ENCODE measurements around the gene ANKRD13B. TPM values are rescaled to one million over a fixed set of nuclear protein-coding genes. Genes with fewer than 3 reads are reported as not detected.

ANKRD13B gene
- total RNA-seq, 1 experiment from 2014 or later: 17.9 TPM

DNA sequence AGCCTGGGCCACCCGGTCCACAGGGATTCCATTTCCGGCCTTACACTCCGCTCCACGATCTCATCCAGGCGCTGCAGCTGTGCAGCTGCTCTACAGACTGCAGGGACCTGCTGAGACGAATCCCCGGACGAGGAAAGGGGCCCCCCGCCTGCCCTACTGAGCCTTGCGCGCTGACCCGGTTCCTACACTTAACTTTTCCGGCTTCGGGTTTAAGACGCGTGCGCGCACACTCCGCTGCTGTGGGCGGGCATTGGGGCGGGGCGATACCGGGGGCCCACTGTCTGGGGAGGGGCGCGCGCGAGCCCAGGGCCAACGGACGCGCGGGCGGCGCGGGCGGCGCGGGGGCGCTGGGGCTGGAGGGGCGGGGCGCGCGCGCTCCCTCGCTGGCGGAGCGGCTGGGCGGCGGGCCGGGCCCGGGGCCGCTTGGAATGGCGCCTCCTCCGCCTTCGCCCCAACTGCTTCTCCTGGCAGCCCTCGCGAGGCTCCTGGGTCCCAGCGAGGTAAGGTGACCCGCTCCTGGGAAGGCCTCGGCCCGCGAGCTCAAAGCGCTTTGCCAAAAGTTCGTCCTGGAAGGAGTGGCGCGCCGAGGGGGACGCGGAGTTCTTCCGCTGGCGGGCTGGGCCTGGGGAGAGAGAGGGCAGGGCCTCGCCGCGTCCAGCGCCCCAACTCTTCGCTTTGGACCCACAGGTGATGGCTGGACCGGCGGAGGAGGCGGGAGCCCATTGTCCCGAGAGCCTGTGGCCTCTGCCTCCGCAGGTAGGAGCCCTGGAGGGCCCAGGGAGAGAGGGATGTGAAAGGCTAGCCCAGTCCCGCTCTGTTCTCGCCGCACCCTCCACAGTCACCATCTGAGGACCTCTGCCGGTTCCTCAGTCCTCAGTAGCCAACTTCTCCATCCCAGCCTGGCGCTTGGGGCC lies 24.3 kb upstream of the ANKRD13B start, which contains the start of gene TP53I13:
TP53I13 (plus strand) TSS at position 371 of the 914 bp plus-strand sequence; CDS start at position 429, 58 bp downstream.
- DNase-seq (ENCODE audit: low read depth): peak; percentile 61

DNA sequence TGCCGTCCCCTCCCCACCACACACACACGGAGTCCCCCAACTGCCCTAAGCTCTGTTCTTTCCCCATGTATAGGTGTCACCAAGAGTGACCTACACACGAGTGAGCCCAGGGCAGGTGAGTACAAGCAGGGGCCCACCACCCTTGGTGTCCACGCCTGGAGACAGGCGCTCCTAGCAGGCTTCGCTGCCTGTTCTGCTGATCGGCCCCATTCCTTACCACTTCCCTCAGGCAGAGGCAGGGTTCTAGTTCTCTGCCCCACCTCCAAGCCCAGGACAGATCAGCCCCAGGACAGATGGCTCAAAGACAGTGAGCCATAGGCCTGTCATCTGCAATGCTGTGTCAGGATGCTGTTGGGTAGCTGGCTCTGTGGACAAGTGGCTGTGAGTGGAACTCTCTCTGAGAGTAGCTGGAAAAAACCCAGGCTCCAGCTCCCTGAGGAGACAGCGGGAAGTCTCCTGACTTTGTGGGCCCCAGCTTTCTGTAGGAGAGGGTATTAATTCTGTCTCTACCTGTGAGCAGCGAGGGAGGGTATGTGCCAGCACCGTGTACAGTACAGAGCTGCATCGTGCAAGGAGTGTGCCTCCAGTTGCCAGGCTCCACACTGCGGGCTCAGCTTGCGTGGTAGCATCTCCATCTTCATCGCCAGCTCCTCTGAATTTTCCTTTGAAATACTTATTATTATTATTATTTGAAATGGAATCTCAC lies 23.5 kb upstream of the ANKRD13B start:
- DNase-seq (ENCODE audit: low read depth): no peak

DNA sequence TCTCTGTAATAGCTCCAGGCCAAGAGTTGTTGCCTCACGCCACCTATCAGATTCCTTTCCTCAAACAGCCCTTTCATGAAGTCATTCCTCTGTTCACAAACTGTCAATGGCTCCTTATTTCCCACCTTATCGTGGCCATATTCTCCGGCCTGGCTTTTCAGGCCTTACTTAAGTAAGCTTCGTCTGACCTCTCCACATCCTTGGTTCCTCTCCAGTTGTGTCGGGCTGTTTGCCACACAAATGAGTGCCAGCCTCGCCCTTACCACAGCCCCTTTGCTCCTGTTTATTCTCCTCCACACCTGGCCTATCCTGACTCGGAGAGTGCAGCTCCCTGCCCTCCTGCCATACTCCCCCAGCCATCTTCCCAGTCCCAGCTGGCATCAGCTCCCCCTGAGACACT lies 22.4 kb upstream of the ANKRD13B start:
- no peak for DNase-seq (ENCODE audit: low read depth)

DNA sequence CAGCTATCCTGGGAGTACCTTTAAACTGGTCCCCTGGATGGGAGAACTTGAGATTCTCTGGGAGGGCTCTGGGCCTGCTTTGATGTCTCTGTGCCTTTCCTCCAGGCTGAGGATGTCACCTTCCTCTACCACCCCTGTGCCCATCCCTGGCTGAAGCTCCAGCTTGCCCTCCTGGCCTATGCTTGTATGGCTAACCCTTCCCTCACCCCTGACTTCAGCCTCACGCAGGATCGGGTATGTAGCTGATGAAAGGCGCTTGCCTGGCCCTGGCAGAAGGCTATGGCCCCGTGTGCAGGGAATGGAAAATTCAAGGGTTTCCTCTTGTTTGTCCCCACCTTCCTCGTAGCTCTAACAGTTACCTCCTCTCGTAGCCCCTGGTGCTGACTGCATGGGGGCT lies 21.4 kb upstream of the ANKRD13B start:
- DNase-seq (ENCODE audit: low read depth): no peak

DNA sequence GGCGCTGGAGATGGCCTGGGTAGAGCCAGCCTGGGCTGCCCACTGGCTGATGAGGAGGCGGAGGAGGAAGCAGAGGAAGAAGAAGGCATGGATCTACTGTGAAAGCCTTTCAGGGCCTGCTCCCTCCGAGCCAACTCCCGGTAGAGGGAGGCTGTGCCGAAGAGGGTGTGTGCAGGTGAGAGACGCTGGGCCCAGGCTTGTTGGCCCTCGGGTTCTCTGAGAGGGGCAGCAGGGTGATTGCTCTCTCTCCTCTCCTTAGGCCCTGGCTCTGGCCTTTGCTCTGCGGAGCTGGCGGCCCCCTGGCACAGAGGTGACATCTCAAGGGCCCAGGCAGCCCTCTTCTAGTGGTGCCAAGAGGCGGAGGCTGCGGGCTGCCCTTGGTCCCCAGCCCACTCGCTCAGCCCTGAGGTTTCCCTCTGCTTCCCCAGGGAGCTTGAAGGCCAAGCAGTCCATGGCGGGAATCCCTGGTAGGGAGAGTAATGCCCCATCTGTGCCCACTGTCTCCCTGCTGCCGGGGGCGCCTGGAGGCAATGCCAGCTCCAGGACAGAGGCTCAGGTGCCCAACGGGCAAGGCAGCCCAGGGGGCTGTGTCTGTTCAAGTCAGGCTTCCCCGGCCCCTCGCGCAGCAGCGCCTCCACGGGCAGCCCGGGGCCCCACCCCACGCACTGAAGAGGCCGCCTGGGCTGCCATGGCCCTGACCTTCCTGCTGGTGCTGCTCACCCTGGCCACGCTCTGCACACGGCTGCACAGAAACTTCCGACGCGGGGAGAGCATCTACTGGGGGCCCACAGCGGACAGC lies 20.9 kb upstream of the ANKRD13B start:
- DNase-seq (ENCODE audit: low read depth): no peak

DNA sequence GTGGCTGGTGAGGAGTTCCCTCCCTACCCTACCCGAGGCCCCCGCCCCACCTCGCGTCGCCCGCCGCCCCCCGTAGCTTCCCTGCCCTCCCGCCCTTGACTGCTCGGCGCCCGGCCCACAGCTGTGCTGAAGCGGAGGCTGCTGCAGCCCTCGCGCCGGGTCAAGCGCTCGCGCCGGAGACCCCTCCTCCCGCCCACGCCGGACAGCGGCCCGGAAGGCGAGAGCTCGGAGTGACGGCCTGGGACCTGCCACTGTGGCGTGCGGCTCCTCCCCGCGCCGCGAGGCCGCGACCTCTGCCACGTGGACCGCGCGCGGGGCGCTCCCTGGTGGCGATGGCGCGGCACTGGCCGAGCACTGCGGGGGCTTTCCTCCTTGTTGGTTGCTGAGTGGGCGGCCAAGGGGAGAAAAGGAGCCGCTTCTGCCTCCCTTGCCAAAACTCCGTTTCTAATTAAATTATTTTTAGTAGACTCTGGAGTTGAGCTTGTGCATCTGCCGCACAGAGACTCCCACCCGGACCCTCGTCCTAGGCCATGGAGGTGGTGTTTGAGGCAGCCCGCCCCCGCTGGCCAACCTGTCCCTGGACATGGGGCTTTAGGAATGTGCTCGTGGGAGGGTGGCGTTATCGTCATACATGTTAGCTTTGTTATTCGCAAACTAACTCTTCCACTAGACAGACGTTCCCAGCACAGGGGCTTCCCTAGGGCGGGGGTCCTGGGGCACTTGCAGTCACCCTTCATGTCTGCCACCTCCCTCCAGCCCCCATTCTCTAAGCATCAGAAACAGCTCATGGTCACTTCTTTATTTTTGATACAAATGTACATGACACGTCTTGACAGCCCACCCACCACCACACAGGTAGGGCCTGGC lies 20.0 kb upstream of the ANKRD13B start:
- DNase-seq (ENCODE audit: low read depth): no peak

DNA sequence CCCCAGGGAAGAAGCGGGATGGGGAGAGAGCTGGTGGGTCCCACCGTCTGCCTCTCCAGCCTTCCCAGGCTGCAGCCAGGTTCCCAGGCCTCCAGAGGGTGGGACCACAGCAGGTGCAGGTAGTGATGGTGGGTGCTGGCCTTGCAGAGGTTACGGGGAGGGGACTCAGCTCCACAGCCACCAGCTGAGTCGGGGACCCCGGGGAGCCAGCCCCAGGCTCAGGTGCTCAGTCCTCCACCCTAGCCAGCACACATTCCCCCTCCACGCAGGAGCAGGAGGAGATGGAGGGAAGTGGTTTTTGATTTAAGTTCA lies 19.4 kb upstream of the ANKRD13B start:
- no peak for DNase-seq (ENCODE audit: low read depth)

DNA sequence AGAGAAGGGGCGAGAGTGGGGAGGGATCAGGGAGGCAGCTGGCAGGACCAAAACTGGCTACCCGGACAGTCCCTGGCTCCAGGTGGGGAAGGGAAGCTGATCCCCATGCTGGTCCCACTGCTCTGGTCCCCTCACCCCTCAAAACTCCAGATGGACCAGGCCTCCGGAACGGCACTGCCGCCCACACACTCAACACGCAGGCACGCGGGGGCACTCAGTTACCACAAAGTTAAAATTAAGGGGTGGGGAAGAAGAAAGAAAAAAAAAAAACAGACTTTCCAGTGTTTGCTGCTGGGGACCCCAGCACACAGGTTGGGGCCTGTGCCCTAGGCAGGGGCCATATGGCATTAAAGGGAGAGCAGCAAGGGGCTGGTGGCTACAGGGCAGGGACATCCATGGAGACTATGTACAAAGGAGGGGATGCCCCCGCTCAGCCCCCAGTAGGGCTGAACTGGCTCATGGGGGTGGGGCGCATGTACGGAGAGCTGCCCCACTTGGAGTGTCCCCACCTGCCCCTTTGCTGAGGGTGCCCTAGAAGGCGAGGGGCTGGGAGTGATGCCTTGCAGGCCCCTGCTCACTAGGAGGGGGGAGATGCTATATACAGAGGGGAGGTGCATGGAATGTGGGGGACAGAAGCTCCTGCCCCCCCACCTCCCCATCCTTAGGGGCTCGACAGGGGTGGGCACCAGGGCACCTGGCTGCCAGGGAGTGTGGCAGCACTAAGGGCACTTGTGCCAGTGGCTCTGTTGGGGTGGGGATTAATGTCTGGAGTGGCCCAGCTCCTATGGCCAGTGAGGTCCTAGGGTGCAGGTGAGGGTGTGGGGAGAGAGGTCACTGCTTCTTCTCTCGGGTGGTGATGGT lies 18.8 kb upstream of the ANKRD13B start:
- DNase-seq (ENCODE audit: low read depth): no peak

DNA sequence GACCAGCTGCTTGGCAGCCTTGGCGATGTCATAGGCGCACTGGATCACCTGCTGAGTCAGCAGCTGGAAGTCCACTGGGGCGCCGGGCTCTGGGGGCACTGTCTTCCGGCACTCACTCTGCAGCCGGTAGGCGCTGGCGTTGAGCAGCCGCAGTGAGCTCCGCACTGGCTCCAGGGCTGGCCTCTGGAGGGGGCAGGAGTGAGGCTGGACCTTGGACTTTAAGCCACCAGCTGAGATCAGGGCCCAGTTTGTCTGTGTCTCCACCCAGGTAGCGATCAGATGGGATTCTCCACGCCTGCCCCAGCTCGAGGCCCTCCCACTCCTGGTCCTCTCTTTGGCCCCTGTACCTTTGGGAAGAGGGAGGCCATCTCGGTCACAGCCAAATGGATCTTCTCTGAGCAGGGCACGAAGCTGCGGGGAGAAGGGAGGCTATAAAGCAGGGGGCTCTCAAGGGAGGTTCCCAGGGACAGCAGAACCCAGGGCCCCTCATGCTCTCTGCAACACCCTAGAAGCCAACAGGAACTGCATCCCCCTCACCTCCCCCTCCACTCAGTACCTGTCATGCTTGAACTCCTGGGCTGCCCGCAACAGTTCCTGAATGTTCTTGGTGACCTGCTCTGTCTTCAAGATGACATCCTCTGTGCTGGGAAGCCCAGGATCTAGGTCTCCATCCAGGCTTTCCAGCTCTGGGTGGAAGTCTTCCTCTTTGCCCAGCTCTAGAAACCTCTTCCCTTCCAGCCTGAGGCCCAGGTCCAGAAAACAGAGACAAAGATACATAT lies 18.0 kb upstream of the ANKRD13B start:
- DNase-seq (ENCODE audit: low read depth): no peak

DNA sequence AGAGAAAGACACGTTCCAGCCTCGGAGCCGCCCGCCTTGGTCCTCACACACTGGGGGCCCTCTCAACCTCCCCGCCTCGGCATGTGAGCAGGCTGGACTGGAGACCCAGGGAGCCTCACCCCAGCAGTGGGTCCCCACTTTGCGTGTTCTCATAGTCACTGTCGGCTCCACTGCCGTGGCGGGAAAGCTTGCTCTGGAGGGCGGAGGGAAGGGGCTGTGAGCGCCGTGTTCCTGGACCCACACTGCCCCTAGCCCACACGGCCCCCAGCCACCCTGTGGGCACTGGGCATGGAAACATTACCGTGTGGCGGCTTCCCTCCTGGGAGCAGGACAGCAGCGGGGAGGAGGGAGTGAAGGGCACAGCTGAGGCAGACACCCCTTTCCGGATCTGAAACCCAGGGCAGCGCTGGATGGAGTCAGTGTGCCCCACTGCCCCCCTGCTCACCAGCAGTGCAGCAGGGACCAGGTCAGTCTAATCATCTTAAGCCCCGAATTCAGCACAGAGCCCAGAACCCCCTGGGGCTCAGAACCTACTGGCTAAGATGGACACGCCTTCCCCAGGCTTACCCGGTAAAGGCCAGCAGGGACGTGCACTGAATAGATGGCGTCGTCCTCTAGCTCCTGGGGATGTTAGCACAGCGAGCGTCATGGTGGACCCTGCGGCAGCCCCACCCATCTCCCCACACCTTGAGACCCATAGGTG lies 17.3 kb upstream of the ANKRD13B start:
- no peak for DNase-seq (ENCODE audit: low read depth)

DNA sequence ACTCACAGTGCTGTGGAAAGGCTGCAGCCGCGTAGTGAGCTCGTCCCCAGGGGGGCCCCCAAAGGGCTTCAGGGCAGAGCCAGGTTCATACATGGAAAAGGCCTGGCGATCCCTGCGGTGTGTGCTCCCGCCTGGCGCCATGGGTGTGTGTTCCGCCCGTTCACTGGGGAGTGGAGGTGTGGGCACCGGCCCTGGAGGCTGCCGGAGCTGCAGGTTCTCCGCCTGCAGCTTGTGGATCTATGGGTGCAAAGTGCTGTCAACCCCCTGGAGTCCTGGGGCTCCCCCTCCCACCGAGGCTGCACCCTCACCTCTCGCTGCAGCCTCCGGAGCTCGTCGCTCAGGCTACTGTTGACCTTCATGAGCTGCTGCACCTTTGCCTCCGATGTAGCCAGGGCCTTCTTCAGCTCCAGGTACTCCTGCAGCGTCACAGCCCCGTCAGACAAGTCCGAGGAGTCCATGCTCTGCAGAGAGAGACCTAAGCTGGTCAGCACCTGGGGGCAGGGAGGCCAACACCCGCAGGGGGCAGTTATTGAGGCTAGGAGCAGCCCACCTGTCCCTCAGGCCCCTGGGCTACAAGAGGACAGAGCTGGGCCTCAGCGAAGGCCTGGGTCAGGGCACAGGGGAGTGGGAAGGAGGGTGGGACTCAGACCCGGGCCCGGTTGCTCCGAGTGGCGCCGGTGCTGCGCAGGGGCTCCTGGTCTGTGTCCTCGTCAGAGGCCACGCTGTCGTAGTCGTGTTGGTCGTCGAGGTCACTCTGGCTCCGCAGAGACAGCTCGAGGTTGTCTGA lies 16.5 kb upstream of the ANKRD13B start:
- no peak for DNase-seq (ENCODE audit: low read depth)

DNA sequence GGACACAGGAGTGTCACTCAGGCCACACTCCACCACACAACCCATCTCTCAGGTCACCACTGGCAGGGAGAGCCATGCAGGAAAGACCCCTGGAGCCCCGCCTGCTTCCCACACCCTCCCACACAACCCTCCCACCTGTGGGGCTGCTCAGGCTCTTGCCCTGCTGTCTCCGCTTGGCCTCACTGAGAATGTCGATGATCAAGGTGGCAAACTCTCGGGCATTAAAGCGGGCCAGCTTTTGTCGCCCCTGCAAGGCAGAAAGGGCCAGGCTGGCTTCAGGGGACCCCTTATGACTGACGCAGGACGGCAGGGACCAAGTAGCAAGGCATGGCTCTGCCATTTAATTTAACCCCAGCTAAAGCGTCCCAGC lies 15.9 kb upstream of the ANKRD13B start:
- no peak for DNase-seq (ENCODE audit: low read depth)

DNA sequence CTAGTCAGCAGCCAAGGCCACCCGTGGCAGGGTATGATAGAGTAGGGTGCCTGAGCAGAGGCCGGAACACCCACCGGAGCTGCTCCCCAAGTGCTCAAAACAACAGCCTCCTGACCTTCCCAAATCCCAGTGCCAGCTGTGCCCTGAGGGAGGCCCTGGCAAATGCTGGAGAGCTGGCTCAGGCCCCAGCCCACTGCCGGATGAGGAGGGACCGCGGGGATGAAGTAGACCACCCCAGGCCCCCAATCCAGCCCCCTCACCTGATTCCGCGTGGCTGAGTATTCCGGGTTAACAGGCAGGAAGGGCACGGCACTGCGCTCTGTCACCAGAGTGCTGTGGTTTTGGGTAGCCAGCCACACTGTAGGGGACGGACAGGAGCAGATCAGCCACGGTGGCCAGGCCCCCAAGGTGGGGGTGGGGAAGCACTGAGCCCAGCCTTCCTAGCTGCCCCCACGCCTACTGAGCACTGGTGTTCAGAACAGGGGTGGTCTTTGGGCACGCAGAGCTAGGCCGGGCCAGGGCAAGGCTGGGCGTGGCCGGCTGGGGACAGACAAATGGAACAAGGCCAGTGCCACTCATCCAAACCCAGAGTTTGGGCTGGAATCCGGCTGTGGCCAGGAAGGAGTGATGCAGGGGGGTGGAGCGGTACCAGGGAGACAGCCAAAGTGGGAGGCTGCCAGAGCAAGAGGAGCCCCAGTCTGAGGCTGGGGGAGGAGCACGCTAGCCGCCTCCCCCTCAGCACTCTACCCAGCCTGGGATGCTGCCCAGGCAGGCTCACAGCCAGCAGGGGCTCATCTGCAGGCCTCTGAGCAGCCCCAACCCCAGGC lies 15.3 kb upstream of the ANKRD13B start:
- no peak for DNase-seq (ENCODE audit: low read depth)

DNA sequence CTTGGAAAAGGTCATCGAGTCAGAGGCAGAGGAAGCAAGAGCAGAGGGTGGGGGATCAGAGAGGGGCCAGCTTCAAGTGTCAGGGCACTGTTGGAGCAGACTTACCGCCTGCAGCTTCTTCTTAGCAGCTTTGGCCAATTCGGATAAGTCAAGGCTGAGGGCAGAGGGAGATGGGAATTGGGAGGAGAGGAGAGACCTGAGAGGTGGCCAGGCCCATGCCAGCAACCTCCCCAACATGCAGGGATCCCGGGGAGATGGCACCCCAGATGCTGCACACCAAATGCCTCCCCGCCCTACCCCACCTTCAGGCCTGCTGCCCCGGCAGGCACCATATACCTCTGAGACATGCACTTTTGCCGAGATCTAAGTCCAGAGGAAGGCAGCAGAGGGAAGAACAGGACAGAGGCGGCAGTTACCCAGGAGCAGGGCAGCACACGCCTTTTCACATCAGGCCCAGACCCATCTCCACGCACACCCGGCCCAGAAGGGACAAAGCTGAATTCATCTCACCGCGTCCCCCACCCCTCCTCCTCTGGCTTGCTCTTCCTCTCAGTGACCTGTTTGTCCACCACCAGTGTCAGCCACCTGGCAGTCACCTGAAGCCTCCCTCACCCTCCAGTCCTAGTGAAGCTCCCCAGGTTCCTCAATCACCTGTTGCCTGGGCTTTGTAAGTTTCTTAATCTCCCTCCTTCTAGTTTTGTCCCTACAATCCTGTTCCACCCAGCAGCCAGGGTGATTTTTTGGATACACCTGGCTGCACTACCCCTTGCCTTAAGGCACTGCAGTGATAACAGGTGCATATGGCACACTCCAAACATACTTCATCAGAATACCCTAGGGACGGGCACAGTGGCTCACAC lies 14.1 kb upstream of the ANKRD13B start:
- no peak for DNase-seq (ENCODE audit: low read depth)

DNA sequence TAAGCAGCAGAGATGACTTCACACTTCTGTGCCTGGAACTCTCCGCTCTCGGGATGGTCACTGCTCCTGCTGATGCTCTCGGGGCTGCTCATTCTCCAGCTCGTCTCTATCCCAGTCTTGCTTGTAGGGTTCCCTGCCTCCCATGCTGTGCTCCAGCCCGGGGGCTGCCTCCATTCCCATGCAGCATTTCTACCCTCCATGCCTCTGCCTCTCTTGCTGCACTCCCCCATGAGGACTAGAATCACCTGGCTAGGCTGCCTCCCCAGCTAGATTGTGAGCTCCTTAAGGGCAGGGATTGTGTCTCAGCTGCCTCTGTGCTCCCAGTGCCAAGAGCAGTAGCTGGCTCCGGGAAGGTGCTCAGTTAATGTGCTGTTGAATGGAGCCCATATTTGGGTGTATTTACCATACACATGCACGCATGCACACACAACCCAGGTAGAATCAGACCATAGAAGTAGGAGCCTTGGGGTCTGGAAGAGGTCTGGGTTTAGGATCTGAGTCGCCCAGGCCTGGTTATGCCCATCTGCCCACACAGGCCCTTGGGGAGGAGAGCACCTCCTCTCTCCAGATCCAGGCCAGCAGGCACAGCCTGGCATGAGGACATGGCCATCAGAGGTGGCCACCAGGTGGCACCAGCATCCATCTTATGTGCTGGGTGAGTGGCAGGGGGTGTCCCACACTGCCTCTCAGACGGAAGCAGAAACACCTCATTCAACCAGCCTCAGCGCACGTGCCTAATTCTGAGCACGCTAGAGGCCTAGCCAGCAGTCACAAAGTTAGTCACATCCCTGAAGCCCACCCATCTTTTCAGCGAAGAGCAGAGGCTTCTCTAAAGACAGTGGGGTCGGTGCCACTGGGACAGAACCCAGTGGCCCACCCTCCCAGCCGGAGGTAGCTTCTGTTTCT lies 12.8 kb upstream of the ANKRD13B start:
- peak; percentile 92 for DNase-seq (ENCODE audit: low read depth)

Data from HT1080 (cell line).